Mesenchymal stem cell (in vitro differentiated cells and primary cell): Measurements from ENCODE around the gene GLOD5.

Experiments used
- DNase-seq: peaks from one replicate; pipeline ENCODE4 v3.0.0-alpha.2; 2013
- H2AFZ ChIP-seq: one replicate; pipeline ENCODE4 v1.6.1; 2013; ENCODE audit warnings: low read depth, mild to moderate bottlenecking, control low read depth, inconsistent platforms, low read length, moderate library complexity
- H2AK5ac ChIP-seq: 2 replicates; pipeline ENCODE4 v1.6.1; 2013; ENCODE audit warnings: low read length, moderate library complexity, mild to moderate bottlenecking, inconsistent platforms; ENCODE audit not compliant: severe bottlenecking
- H2BK120ac ChIP-seq: one replicate; pipeline ENCODE4 v1.6.1; 2013; ENCODE audit warnings: low read depth, mild to moderate bottlenecking, inconsistent platforms, low read length, moderate library complexity
- H2BK12ac ChIP-seq, 2 experiments: one replicate each; pipeline ENCODE4 v1.6.1; 2013; ENCODE audit warnings: inconsistent platforms in 2 of 2, low read length in 2 of 2, mild to moderate bottlenecking in 2 of 2, moderate library complexity in 2 of 2, control low read depth in 1 of 2
- H2BK15ac ChIP-seq: one replicate; pipeline ENCODE4 v1.6.1; 2013; ENCODE audit warnings: mild to moderate bottlenecking, low read depth, inconsistent platforms; ENCODE audit not compliant: poor library complexity, severe bottlenecking
- H2BK5ac ChIP-seq: 2 replicates; pipeline ENCODE4 v1.6.1; 2013; ENCODE audit warnings: low read depth, mild to moderate bottlenecking, low read length, control low read depth, inconsistent platforms; ENCODE audit not compliant: poor library complexity, severe bottlenecking
- H3K14ac ChIP-seq, 2 experiments: one replicate each; pipeline ENCODE4 v1.6.1; 2013; ENCODE audit warnings: inconsistent platforms in 2 of 2, low read length in 2 of 2, control low read depth in 1 of 2, mild to moderate bottlenecking in 1 of 2, moderate library complexity in 1 of 2
- H3K18ac ChIP-seq, 2 experiments: one replicate each; pipeline ENCODE4 v1.6.1; 2013; ENCODE audit warnings: inconsistent platforms in 2 of 2, low read length in 2 of 2, control low read depth in 1 of 2, low read depth in 1 of 2, mild to moderate bottlenecking in 1 of 2
- H3K23ac ChIP-seq, 2 experiments: one replicate each; pipeline ENCODE4 v1.6.1; 2013; ENCODE audit warnings: inconsistent platforms in 2 of 2, low read length in 2 of 2, mild to moderate bottlenecking in 2 of 2, moderate library complexity in 2 of 2, control low read depth in 1 of 2
- H3K27ac ChIP-seq: 2 replicates; pipeline ENCODE4 v1.5.1; 2013; ENCODE audit warnings: mild to moderate bottlenecking, moderate library complexity, low read length, control low read depth, inconsistent platforms; ENCODE audit not compliant: poor library complexity, severe bottlenecking
- H3K27me3 ChIP-seq, 2 experiments: 2 replicates each; pipeline versions ENCODE4 v1.6.1 to v1.7.0; 2013; ENCODE audit warnings: low read length in 2 of 2, mild to moderate bottlenecking in 2 of 2, moderate library complexity in 2 of 2, control low read depth in 1 of 2, inconsistent platforms in 1 of 2; ENCODE audit not compliant: control insufficient read depth in 1 of 2, insufficient read depth in 1 of 2
- H3K36me3 ChIP-seq, 2 experiments: 2 replicates each; pipeline versions ENCODE4 v1.6.1 to v1.7.0; 2013; ENCODE audit warnings: low read length in 2 of 2, control low read depth in 1 of 2, inconsistent platforms in 1 of 2, low read depth in 1 of 2, mild to moderate bottlenecking in 1 of 2; ENCODE audit not compliant: insufficient read depth in 2 of 2, control insufficient read depth in 1 of 2
- H3K4ac ChIP-seq, 2 experiments: one replicate each; pipeline ENCODE4 v1.6.1; 2013; ENCODE audit warnings: inconsistent platforms in 2 of 2, low read length in 2 of 2, mild to moderate bottlenecking in 2 of 2, moderate library complexity in 2 of 2, control low read depth in 1 of 2, low read depth in 1 of 2
- H3K4me1 ChIP-seq: 2 replicates; pipeline ENCODE4 v1.6.1; 2013; ENCODE audit warnings: low read depth, low read length, control low read depth; ENCODE audit not compliant: control insufficient read depth, insufficient read depth
- H3K4me2 ChIP-seq: 2 replicates; pipeline ENCODE4 v1.6.1; 2013; ENCODE audit warnings: low read length, mild to moderate bottlenecking, inconsistent platforms; ENCODE audit not compliant: poor library complexity, severe bottlenecking
- H3K4me3 ChIP-seq, 2 experiments: 2 replicates each; pipeline versions ENCODE4 v1.5.1 to v1.7.0; 2013; ENCODE audit warnings: low read length in 2 of 2, mild to moderate bottlenecking in 2 of 2, control low read depth in 1 of 2, low read depth in 1 of 2; ENCODE audit not compliant: insufficient read depth in 1 of 2
- H3K79me1 ChIP-seq: replicated peaks from 2 replicates; pipeline ENCODE4 v1.6.1; 2013; ENCODE audit warnings: mild to moderate bottlenecking, control low read depth, low read length, inconsistent platforms; ENCODE audit not compliant: poor library complexity, severe bottlenecking
- H3K9ac ChIP-seq: 2 replicates; pipeline ENCODE4 v1.7.0; 2013; ENCODE audit warnings: mild to moderate bottlenecking, low read length, moderate library complexity
- H3K9me3 ChIP-seq: 2 replicates; pipeline ENCODE4 v1.7.0; 2013; ENCODE audit warnings: mild to moderate bottlenecking, low read length; ENCODE audit not compliant: control insufficient read depth
- H4K8ac ChIP-seq: one replicate; pipeline ENCODE4 v1.6.1; 2013; ENCODE audit warnings: inconsistent platforms, mild to moderate bottlenecking, low read length, moderate library complexity
- H4K91ac ChIP-seq: one replicate; pipeline ENCODE4 v1.6.1; 2013; ENCODE audit warnings: mild to moderate bottlenecking, low read length, inconsistent platforms
- WGBS: methylation state at CpG from one replicate; pipeline ENCODE4 v1.1.7; 2013; ENCODE audit warnings: mixed read lengths; 5-methylcytosine and 5-hydroxymethylcytosine counted together

The GLOD5 gene

DNA sequence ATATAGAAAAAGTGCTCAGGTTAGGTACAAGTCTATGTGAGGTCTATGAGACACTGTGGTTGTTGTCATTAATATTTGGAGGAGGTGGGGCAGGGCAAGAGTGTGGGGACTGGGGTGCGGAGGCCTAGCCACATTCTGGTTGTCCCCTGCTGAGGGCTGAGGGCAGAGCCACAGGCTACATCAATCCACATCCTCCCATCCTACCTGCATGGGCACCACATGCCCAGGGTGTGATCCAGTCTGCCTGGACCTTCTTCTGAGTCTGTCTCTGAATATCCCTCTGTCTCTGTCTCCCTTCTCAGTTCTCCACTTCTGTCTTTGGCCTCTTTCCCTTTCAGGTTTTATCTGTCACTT lies 23.6 kb downstream of the GLOD5 start:
- H3K23ac ChIP-seq: no peak overlapping the region
- H4K91ac ChIP-seq: no peak overlapping the region
- no peak overlapping the region for H2AFZ ChIP-seq
- no peak for DNase-seq
- no peaks in the 10 kb centered on the region for H3K4me1 ChIP-seq
- no peak overlapping the region for H2BK120ac ChIP-seq
- no peak overlapping the region for H2AK5ac ChIP-seq
- no peak overlapping the region for H3K9ac ChIP-seq
- H3K9me3 ChIP-seq: no peaks in the 10 kb centered on the region
- H3K4me3 ChIP-seq: no peak overlapping the region
- H3K18ac ChIP-seq: no peak overlapping the region
- H3K4me2 ChIP-seq: no peak overlapping the region
- no peaks in the 10 kb centered on the region for H3K79me1 ChIP-seq
- H3K27me3 ChIP-seq: peaks cover 8 to 56% of the 10 kb centered on the region in 2 experiments
- no peak overlapping the region for H2BK5ac ChIP-seq
- no peaks in the 10 kb centered on the region for H3K36me3 ChIP-seq
- WGBS: no CpG with 5 or more reads among the region's 1 CpG
- no peak overlapping the region for H2BK12ac ChIP-seq
- no peak overlapping the region for H2BK15ac ChIP-seq
- H3K4ac ChIP-seq: no peak overlapping the region
- H4K8ac ChIP-seq: no peak overlapping the region
- H3K27ac ChIP-seq: no peak overlapping the region
- no peak overlapping the region for H3K14ac ChIP-seq

DNA sequence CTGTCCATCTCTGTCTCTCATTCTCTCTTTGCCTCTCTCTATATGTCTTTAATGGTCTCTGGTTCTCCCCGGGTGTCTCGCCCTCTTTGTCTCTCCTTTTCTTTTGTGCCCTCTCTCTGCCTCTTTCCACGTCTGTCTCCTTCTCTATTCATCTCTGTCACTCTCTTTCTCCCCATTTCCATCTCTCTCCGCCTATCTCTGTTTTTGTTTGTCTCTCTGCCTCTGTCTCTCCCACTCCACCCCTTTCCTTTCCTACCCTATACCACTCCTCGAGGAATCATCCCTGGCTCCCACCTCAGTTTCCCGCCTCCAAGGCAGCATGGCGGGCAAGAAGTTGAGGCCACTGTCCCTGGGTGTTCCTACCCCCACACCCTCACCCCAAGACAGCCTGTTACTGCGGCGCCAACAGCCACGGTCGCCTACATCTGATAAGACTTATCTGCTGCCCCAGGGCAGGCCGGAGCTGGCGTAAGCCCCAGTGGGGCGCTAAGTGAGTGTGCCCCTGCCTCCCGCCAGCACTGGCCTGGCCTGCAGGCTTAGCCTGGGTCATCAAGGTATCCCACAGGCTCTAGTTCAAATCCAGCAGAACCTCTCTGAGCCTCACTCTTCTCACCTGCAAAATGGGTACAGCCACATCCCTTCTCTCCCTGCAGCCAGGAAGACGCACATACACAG lies 24.1 kb downstream of the GLOD5 start:
- H3K4me3 ChIP-seq: no peak overlapping the region
- no peak overlapping the region for H4K8ac ChIP-seq
- H2AK5ac ChIP-seq: no peak overlapping the region
- no peak overlapping the region for H4K91ac ChIP-seq
- DNase-seq: no peak
- no peaks in the 10 kb centered on the region for H3K4me1 ChIP-seq
- H3K4me2 ChIP-seq: no peak overlapping the region
- no peak overlapping the region for H2BK120ac ChIP-seq
- H2BK12ac ChIP-seq: no peak overlapping the region
- H3K36me3 ChIP-seq: no peaks in the 10 kb centered on the region
- no peak overlapping the region for H2BK5ac ChIP-seq
- H2AFZ ChIP-seq: no peak overlapping the region
- no peaks in the 10 kb centered on the region for H3K9me3 ChIP-seq
- no peak overlapping the region for H3K18ac ChIP-seq
- H3K27ac ChIP-seq: no peak overlapping the region
- no peaks in the 10 kb centered on the region for H3K79me1 ChIP-seq
- H2BK15ac ChIP-seq: no peak overlapping the region
- H3K14ac ChIP-seq: no peak overlapping the region
- peaks cover 8 to 58% of the 10 kb centered on the region in 2 experiments for H3K27me3 ChIP-seq
- no peak overlapping the region for H3K23ac ChIP-seq
- H3K4ac ChIP-seq: no peak overlapping the region
- H3K9ac ChIP-seq: no peak overlapping the region
- WGBS: 95% methylated on average over 16 of the region's 16 CpGs

DNA sequence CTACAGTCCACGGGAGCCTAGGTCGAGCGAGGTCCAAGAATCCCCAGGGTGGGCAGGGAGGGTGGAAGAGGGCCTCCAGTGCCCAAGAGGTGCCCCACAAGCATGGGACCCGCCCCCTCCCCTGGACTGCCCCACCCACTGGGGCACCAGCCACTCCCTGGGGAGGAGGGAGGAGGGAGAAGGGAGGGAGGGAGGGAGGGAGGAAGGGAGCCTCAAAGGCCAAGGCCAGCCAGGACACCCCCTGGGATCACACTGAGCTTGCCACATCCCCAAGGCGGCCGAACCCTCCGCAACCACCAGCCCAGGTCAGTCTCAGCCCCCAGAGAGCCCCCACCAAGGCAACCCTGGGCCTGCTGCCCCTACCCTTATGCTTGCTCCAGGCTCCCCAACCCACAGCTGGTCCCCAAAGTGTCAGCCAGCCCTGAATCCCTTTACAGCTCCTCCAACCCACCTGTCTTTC lies 24.8 kb downstream of the GLOD5 start, which contains the start of gene GATA1:
Gene GATA1, plus strand, starts transcription at position 250 of the 460 bp plus-strand sequence. CDS start 4,520 bp downstream, outside the sequence.
- no peak within 1 kb of the TSS for H3K4me3 ChIP-seq
- no peak within 1 kb of the TSS for H2BK15ac ChIP-seq
- H3K36me3 ChIP-seq: no peaks in the 10 kb centered on the region
- no peak within 1 kb of the TSS for H4K91ac ChIP-seq
- no peak within 1 kb of the TSS for H3K9ac ChIP-seq
- H2BK120ac ChIP-seq: no peak within 1 kb of the TSS
- H2AFZ ChIP-seq: no peak within 1 kb of the TSS
- H3K27me3 ChIP-seq: peaks cover 8 to 63% of the 10 kb centered on the region in 2 experiments
- no peak within 1 kb of the TSS for H3K14ac ChIP-seq
- no peak within 1 kb of the TSS for H2AK5ac ChIP-seq
- H3K4me1 ChIP-seq: no peaks in the 10 kb centered on the region
- DNase-seq: no peak
- H4K8ac ChIP-seq: no peak within 1 kb of the TSS
- no peaks in the 10 kb centered on the region for H3K79me1 ChIP-seq
- 92% methylated on average over 3 of the region's 7 CpGs for WGBS
- H3K9me3 ChIP-seq: no peaks in the 10 kb centered on the region
- no peak within 1 kb of the TSS for H2BK12ac ChIP-seq
- no peak within 1 kb of the TSS for H3K4ac ChIP-seq
- H3K18ac ChIP-seq: no peak within 1 kb of the TSS
- H2BK5ac ChIP-seq: no peak within 1 kb of the TSS
- H3K27ac ChIP-seq: no peak within 1 kb of the TSS
- no peak within 1 kb of the TSS for H3K4me2 ChIP-seq
- H3K23ac ChIP-seq: no peak within 1 kb of the TSS

DNA sequence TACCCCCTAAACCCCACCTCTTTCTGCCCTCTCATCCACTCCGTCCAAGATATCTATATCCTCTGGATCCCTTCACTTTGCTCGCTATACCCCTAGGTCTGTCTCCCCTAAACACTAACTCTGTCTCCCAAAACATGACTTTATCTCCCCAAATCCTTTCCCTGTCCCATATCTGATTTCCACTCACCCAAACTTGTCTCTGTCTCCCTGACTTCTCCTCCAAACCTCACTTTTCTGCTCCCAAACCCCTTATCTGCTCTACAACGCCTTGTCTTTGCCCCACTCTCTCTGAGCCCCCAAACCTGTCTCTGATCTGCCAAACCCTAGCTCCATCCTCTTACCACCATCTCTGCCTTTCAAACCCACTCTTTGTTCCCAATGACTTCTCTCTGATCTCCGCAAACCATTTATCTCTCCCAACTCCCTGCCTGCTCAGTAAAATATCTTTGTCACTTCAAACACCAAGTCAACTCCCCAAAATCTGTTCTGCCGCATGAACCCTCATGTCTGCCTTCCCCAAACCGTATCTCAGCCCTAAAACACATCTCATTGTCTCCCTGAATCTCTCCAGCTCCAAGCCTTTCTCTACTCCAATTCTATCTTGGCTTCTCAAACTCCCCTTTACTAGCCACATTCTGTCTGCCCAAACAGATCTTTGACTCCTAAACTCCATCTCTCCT lies 25.4 kb downstream of the GLOD5 start:
- no peaks in the 10 kb centered on the region for H3K9me3 ChIP-seq
- H4K91ac ChIP-seq: no peak overlapping the region
- no peaks in the 10 kb centered on the region for H3K36me3 ChIP-seq
- no peak overlapping the region for H3K23ac ChIP-seq
- H3K4me1 ChIP-seq: no peaks in the 10 kb centered on the region
- no peak overlapping the region for H3K4me3 ChIP-seq
- H3K79me1 ChIP-seq: no peaks in the 10 kb centered on the region
- H2AK5ac ChIP-seq: no peak overlapping the region
- no peak overlapping the region for H4K8ac ChIP-seq
- WGBS: 74% methylated on average over 6 of the region's 6 CpGs
- H2BK12ac ChIP-seq: no peak overlapping the region
- H3K27ac ChIP-seq: no peak overlapping the region
- no peak overlapping the region for H3K9ac ChIP-seq
- peaks cover 8 to 67% of the 10 kb centered on the region in 2 experiments for H3K27me3 ChIP-seq
- no peak overlapping the region for H3K14ac ChIP-seq
- H3K4me2 ChIP-seq: no peak overlapping the region
- no peak overlapping the region for H2BK120ac ChIP-seq
- H2AFZ ChIP-seq: no peak overlapping the region
- H3K4ac ChIP-seq: no peak overlapping the region
- H2BK15ac ChIP-seq: no peak overlapping the region
- no peak overlapping the region for H2BK5ac ChIP-seq
- no peak overlapping the region for H3K18ac ChIP-seq
- DNase-seq: no peak
